Ascending aorta (tissue), 2 donors: ENCODE results near the gene JMJD7. TPM values are rescaled to one million over a fixed set of nuclear protein-coding genes. Genes with fewer than 3 reads are reported as not detected.

Experiments used
- DNase-seq, 2 donors: peaks; one replicate each; pipeline ENCODE4 v3.0.0-alpha.2; 2019; ENCODE audit warnings: low spot score in 2 of 2
- H3K27ac ChIP-seq, 2 donors: fragments of 200-600 bp; sonication (generic); one replicate each; pipeline ENCODE4 v1.5.1; 2016 to 2017; ENCODE audit warnings: mild to moderate bottlenecking in 1 of 2
- H3K27me3 ChIP-seq: fragments of 200-600 bp; sonication (generic); one replicate; pipeline ENCODE4 v1.5.1; 2017
- H3K36me3 ChIP-seq, 2 donors: fragments of 200-600 bp; sonication (generic); one replicate each; pipeline ENCODE4 v1.5.1; 2016
- H3K4me1 ChIP-seq, 2 donors: fragments of 200-600 bp; sonication (generic); one replicate each; pipeline ENCODE4 v1.5.1; 2016 to 2017; ENCODE audit warnings: mild to moderate bottlenecking in 1 of 2
- H3K4me3 ChIP-seq, 2 donors: fragments of 200-600 bp; sonication (generic); one replicate each; pipeline ENCODE4 v1.5.1; 2016 to 2017; ENCODE audit warnings: mild to moderate bottlenecking in 1 of 2
- H3K9me3 ChIP-seq, 2 donors: fragments of 200-600 bp; sonication (generic); one replicate each; pipeline ENCODE4 v1.5.1; 2016
- CTCF ChIP-seq, 3 experiments: fragments of 200-600 bp in 2 of 3; fragments of 450-650 bp in 1 of 3; sonication (generic) in 2 of 3; IDR thresholded peaks; one replicate each; pipeline ENCODE4 v1.5.1; 2016 to 2019; ENCODE audit warnings: antibody characterized with exemption in 3 of 3, mild to moderate bottlenecking in 1 of 3, moderate library complexity in 1 of 3
- intact Hi-C: fragments of 100-400 bp; cut with DNase I; formaldehyde crosslinking; loops from one replicate; pipeline ENCODE4 v1.15.1; 2023
- total RNA-seq: library from RNA; depleted of rRNA; stranded (reverse); fragments of >200 nt; gene quantifications from one replicate; pipeline ENCODE4 v1.1.0, GENCODE V29; 2016

JMJD7 gene
- total RNA-seq, 1 donor from 2014 or later: 16.4 TPM

- H3K27ac ChIP-seq: no peak overlapping the region
- no peak for DNase-seq
- intact Hi-C loops: loop anchor here (10.0 kb wide), 1 partner anchor 269 kb away; the partner anchor contains the start of gene TYRO3
- no peak overlapping the region for H3K4me3 ChIP-seq
- no peak for TF ChIP-seq CTCF (IDR thresholded peaks at IDR 0.05)
- H3K9me3 ChIP-seq: no peaks in the 10 kb centered on the region
- H3K36me3 ChIP-seq: peaks cover 22 to 52% of the 10 kb centered on the region in 2 donors
- H3K27me3 ChIP-seq: no peaks in the 10 kb centered on the region
- peaks cover 5 to 9% of the 10 kb centered on the region in 2 donors for H3K4me1 ChIP-seq
Observed at GRCh38 chr15:41824062-41824745, 3.7 kb upstream of the JMJD7 start.

- Histone ChIP-seq H3K27me3 (no peaks in the 10 kb centered on the region), H3K36me3 (peaks cover 16 to 46% of the 10 kb centered on the region in 2 donors), H3K9me3 (no peaks in the 10 kb centered on the region), H3K4me1 (peaks cover 5 to 18% of the 10 kb centered on the region in 2 donors), H3K4me3 (no peak overlapping the region), H3K27ac (no peak overlapping the region)
- intact Hi-C loops: loop anchor here (5.0 to 10.0 kb wide), 4 partner anchors 77 to 447 kb away; partner anchors contain the start of genes GANC, TMEM87A and TYRO3
- no peak for TF ChIP-seq CTCF (IDR thresholded peaks at IDR 0.05)
- no peak for DNase-seq
Observed at GRCh38 chr15:41825145-41825544, 2.7 kb upstream of the JMJD7 start.

GRCh38 chr15:41825572-41826535 lies 2.0 kb upstream of the JMJD7 start:
- Histone ChIP-seq H3K4me1 (peaks cover 5 to 22% of the 10 kb centered on the region in 2 donors), H3K4me3 (no peak overlapping the region), H3K36me3 (peaks cover 16 to 40% of the 10 kb centered on the region in 2 donors), H3K27me3 (no peaks in the 10 kb centered on the region), H3K9me3 (no peaks in the 10 kb centered on the region), H3K27ac (no peak overlapping the region)
- DNase-seq: no peak
- intact Hi-C loops: loop anchor here (5.0 to 10.0 kb wide), 4 partner anchors 76 to 446 kb away; partner anchors contain the start of genes GANC, TMEM87A and TYRO3
- no peak for TF ChIP-seq CTCF (IDR thresholded peaks at IDR 0.05)

- Histone ChIP-seq H3K9me3 (no peaks in the 10 kb centered on the region), H3K4me3 (peak overlapping the region; percentile 68 to 74), H3K4me1 (peaks cover 5 to 22% of the 10 kb centered on the region in 2 donors), H3K36me3 (peaks cover 14 to 33% of the 10 kb centered on the region in 2 donors), H3K27me3 (no peaks in the 10 kb centered on the region), H3K27ac (peak overlapping the region; percentile 41 to 72)
- no peak for TF ChIP-seq CTCF (IDR thresholded peaks at IDR 0.05)
- DNase-seq: no peak
- intact Hi-C loops: loop anchor here (5.0 to 10.0 kb wide), 4 partner anchors 75 to 445 kb away; partner anchors contain the start of genes GANC, TMEM87A and TYRO3
Observed at GRCh38 chr15:41827290-41827879, 507 bp upstream of the JMJD7 start.

GRCh38 chr15:41828807-41829141 lies 882 bp downstream of the JMJD7 start:
- peak overlapping the region; percentile 68 to 80 for H3K27ac ChIP-seq
- H3K9me3 ChIP-seq: no peaks in the 10 kb centered on the region
- TF ChIP-seq CTCF (IDR thresholded peaks at IDR 0.05): no peak
- no peaks in the 10 kb centered on the region for H3K27me3 ChIP-seq
- peak overlapping the region; percentile 68 to 74 for H3K4me3 ChIP-seq
- DNase-seq: no peak
- H3K36me3 ChIP-seq: peaks cover 3 to 20% of the 10 kb centered on the region in 2 donors
- peaks cover 5 to 22% of the 10 kb centered on the region in 2 donors for H3K4me1 ChIP-seq
- intact Hi-C loops: loop anchor here (1.0 to 10.0 kb wide), 6 partner anchors 54 to 444 kb away; partner anchors contain the start of genes EHD4, GANC, MAPKBP1 and TMEM87A
